Gastroesophageal sphincter (tissue), 4 donors: Measurements from ENCODE around the gene KIAA1755. TPM values are rescaled to one million over a fixed set of nuclear protein-coding genes. Genes with fewer than 3 reads are reported as not detected.
"Not testable (repeated sequence)": the region's sequence is repeated elsewhere in the genome, so short reads cannot be mapped to it uniquely, and the experiment has no call there.

ENCODE experiments used
- ATAC-seq: fragments of 150-250 bp; one replicate; pipeline ENCODE4 v1.9.1; 2016; ENCODE audit warnings: mild to moderate bottlenecking, moderate library complexity
- H3K27ac ChIP-seq, 4 donors: fragments of 200-600 bp; sonication (generic) in 3 of 4; 1 replicate in 3 of 4; 2 replicates in 1 of 4; pipeline ENCODE4 v1.5.1; 2016 to 2019
- H3K27me3 ChIP-seq: fragments of 200-600 bp; sonication (generic); one replicate; pipeline ENCODE4 v1.5.1; 2019
- H3K36me3 ChIP-seq, 2 donors: fragments of 200-600 bp; sonication (generic); one replicate each; pipeline ENCODE4 v1.5.1; 2019; ENCODE audit warnings: control low read depth in 1 of 2
- H3K4me1 ChIP-seq, 3 donors: fragments of 200-600 bp; sonication (generic); 1 replicate in 2 of 3; 2 replicates in 1 of 3; pipeline ENCODE4 v1.5.1; 2016 to 2019; ENCODE audit warnings: control low read depth in 2 of 3
- H3K4me3 ChIP-seq, 2 donors: fragments of 200-600 bp; sonication (generic); one replicate each; pipeline ENCODE4 v1.5.1; 2019; ENCODE audit warnings: mild to moderate bottlenecking in 1 of 2, moderate library complexity in 1 of 2
- H3K9me3 ChIP-seq, 3 donors: fragments of 200-600 bp; sonication (generic); one replicate each; pipeline ENCODE4 v1.5.1; 2017 to 2019; ENCODE audit warnings: control low read depth in 2 of 3
- EP300 ChIP-seq: sonication (generic); formaldehyde crosslinking; IDR thresholded peaks from one replicate; pipeline ENCODE4 v1.6.1; 2017; ENCODE audit warnings: antibody characterized with exemption, mild to moderate bottlenecking
- POLR2A ChIP-seq, 2 donors: fragments of 450-650 bp; IDR thresholded peaks; one replicate each; pipeline ENCODE4 v1.6.1; 2017; ENCODE audit warnings: antibody characterized with exemption in 2 of 2, mild to moderate bottlenecking in 2 of 2, moderate library complexity in 1 of 2
- POLR2AphosphoS5 ChIP-seq: sonication (generic); formaldehyde crosslinking; IDR thresholded peaks from one replicate; pipeline ENCODE4 v1.6.1; 2017; ENCODE audit warnings: antibody characterized with exemption
- WGBS, 2 donors: methylation state at CpG; one replicate each; pipeline ENCODE4 v1.1.5; 2018; ENCODE audit warnings: low coverage in 1 of 2; 5-methylcytosine and 5-hydroxymethylcytosine counted together
- total RNA-seq, 4 donors: library from RNA; depleted of rRNA; stranded (reverse); fragments of >200 nt; gene quantifications; one replicate each; pipeline ENCODE4 v1.1.0, GENCODE V29; 2016
- TF ChIP-seq, protein P1 (sequence below), 4 experiments: fragments of 200-600 bp in 2 of 4; fragments of 450-650 bp in 2 of 4; sonication (generic) in 1 of 4; IDR thresholded peaks; one replicate each; pipeline ENCODE4 v1.5.1; 2017 to 2019; ENCODE audit warnings: antibody characterized with exemption in 4 of 4, mild to moderate bottlenecking in 2 of 4, moderate library complexity in 2 of 4

KIAA1755 gene
- total RNA-seq, 4 donors from 2014 or later: 5.1 to 19.9 (median 11.5) TPM

DNA sequence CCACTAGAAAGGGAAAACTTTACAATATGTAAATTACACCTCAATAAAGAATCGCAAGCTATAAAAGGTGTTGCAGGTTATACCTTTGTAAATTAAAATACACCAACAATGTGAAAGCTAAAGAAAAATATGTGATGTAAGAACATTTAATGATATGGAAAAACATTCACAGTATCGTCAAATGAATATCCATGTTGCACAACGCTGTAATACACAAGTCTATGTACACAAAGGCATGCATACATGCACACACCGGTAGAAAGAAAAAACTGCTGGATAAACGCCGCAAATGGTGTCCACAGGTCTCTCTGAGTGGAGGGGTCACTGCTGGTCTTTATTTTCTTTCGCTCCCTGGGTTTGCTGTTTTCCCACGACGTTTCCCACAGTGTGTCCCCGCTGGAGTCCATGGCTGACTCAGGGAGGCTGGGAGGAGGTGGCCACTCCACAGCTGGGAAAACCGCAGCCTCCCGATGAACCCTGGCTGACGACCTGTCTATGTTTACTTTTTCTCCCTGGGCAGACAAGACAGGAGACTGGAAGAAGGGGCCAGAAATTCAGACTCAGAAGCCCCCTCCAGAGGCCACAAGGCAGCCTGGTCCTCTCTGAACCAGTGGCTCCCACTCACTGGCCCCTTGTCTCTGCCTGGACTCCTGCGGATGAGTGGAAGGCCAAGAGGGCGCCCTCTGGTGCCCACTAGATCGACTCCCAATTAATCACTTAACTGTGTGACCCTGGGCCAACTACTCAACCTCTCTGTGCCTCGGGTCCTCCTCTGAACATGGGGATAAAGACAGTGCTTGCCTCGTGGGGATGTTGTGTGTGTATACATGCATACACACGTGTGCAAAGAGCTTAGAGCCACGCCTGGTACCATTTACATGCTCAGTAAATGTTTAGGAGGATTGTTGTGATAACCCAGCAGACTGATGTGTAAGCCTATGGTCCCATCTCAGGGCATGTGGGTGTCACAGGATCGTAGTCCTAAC, 30.6 kb upstream of the KIAA1755 start:
- peak; percentile 32 for ATAC-seq
- Histone ChIP-seq H3K9me3 (no peaks in the 10 kb centered on the region), H3K4me3 (no peak overlapping the region), H3K27me3 (peaks cover 20% of the 10 kb centered on the region), H3K27ac (no peak overlapping the region), H3K4me1 (peaks cover 0 to 16% (median 0%) of the 10 kb centered on the region in 3 donors), H3K36me3 (no peaks in the 10 kb centered on the region)
- 47 to 49% methylated on average over 7 to 14 of the region's 21 CpGs for WGBS, 2 donors
- no peak for TF ChIP-seq EP300
- TF ChIP-seq, protein P1, sequence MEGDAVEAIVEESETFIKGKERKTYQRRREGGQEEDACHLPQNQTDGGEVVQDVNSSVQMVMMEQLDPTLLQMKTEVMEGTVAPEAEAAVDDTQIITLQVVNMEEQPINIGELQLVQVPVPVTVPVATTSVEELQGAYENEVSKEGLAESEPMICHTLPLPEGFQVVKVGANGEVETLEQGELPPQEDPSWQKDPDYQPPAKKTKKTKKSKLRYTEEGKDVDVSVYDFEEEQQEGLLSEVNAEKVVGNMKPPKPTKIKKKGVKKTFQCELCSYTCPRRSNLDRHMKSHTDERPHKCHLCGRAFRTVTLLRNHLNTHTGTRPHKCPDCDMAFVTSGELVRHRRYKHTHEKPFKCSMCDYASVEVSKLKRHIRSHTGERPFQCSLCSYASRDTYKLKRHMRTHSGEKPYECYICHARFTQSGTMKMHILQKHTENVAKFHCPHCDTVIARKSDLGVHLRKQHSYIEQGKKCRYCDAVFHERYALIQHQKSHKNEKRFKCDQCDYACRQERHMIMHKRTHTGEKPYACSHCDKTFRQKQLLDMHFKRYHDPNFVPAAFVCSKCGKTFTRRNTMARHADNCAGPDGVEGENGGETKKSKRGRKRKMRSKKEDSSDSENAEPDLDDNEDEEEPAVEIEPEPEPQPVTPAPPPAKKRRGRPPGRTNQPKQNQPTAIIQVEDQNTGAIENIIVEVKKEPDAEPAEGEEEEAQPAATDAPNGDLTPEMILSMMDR (IDR thresholded peaks at IDR 0.05): peak in 2 of 4 experiments; percentile 20 to 46

DNA sequence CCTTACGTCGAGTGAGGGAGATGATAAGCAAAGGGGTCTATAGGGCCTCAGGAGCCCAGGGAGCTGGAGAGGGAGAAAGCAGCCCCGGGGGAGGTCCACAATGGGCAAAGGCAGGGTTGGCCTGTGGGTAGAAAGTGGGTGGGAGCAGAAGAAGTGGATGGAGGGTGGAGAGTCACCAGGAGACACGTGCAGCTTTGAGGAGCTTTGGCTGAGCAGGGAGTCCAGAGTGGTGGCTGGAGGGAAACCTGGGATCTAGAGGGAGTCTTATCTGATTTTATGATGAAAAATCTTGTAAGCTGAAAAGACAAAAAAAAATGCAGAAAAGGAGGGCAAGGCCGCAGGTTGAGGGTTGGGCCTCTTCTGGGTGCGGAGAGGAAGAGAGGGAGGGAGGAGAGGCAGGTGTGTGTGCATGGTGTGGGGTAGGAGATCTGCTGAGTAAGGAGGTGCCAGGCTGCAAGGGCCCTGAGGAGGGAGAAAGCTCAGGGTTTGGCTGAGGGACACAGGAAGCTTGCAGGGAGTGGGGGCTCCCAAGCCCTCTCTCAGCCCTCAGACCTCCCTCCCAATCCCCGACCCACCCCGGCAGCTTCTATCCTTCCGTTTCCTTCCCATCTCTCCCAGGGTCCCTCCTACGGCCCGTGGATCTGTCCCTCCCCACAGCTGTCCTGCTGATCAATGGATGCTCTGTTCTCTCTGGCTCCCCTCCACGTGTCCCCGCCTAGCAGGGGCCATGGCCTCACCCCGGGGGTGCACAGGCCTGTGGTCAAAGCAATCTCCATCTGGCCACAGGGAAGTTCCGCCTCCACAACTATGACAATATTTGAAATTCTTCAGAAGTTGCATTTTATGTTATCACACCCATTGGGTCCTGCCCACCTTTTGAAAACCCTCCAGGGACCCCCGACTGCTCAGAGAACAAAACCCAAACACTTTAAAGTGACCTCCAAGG, 26.3 kb upstream of the KIAA1755 start:
- no peak for TF ChIP-seq POLR2AphosphoS5
- TF ChIP-seq EP300: no peak
- TF ChIP-seq POLR2A (IDR thresholded peaks at IDR 0.05): no peak
- TF ChIP-seq, protein P1 (IDR thresholded peaks at IDR 0.05): no peak
- Histone ChIP-seq H3K4me1 (peaks cover 0 to 16% (median 0%) of the 10 kb centered on the region in 3 donors), H3K27me3 (peaks cover 15% of the 10 kb centered on the region), H3K4me3 (no peak overlapping the region), H3K9me3 (peaks cover 0 to 4% (median 0%) of the 10 kb centered on the region in 3 donors), H3K27ac (peak overlapping the region in 1 of 4 donors; percentile 14), H3K36me3 (no peaks in the 10 kb centered on the region)
- ATAC-seq: peak; percentile 46
- WGBS, 2 donors: 49 to 63% methylated on average over 6 to 13 of the region's 16 CpGs

DNA sequence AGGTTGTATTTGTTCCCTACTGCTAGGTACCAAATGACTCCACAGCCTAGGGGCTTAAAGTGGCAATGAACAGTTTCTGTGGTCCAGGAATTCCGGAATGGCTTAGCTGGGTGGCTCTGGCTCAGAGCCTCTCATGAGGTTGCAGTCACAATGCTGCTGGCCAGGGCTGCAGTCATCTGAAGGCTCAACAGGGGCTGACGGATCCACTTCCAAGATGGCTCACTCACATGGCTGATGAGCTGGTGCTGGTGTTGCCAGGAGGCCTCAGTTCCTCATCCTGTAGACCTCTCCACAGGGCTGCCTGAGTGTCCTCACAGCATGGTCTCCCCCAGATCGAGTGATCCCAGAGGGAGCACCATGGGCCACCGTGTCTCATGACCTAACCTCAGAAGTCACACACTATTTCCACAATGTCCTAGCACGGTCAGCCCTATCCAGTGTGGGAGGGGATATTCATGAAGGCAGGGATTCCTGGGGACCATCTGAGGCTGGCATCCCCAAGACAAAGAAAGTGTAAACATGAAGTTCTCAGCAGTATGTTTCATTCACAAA, 24.4 kb upstream of the KIAA1755 start:
- TF ChIP-seq EP300: no peak
- no peak for TF ChIP-seq POLR2A (IDR thresholded peaks at IDR 0.05)
- no peak for TF ChIP-seq POLR2AphosphoS5
- no peaks in the 10 kb centered on the region for H3K27me3 ChIP-seq
- H3K4me1 ChIP-seq: peaks cover 0 to 18% (median 0%) of the 10 kb centered on the region in 3 donors
- 90 to 100% methylated on average over 2 of the region's 5 CpGs for WGBS, 2 donors
- no peak overlapping the region for H3K27ac ChIP-seq
- H3K9me3 ChIP-seq: peaks cover 0 to 4% (median 0%) of the 10 kb centered on the region in 3 donors
- no peaks in the 10 kb centered on the region for H3K36me3 ChIP-seq
- no peak overlapping the region for H3K4me3 ChIP-seq
- ATAC-seq: no peak

DNA sequence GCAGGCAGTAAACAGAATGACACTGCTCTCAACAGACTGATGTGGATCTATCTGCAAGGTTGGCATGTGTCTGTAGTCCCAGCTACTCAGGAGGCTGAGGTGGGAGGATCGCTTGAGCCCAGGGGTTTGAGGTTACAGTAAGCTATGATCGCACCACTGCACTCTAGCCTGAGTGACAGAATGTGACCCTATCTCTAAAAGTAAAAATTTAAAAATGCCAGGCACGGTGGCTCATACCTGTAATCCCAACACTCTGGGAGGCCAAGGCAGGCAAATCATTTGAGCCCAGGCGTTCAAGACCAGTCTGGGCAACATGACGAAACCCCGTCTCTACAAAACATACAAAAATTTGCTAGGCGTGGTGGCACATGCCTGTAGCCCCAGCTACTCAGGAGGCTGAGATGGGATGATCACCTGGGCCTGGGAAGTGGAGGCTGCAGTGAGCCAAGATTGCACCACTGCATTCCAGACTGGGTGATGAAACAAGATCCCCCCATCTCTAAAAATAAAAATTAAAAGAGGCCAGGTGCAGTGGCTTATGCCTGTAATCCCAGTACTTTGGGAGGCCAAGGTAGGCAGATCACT, 23.6 kb upstream of the KIAA1755 start:
- H3K27ac ChIP-seq, H3K27me3 ChIP-seq, H3K4me3 ChIP-seq, ATAC-seq, H3K36me3 ChIP-seq, H3K9me3 ChIP-seq: not testable (repeated sequence)
- WGBS, 2 donors: 91 to 98% methylated on average over 4 to 7 of the region's 7 CpGs
- peaks cover 0 to 24% (median 0%) of the 10 kb centered on the region in 3 donors for H3K4me1 ChIP-seq

DNA sequence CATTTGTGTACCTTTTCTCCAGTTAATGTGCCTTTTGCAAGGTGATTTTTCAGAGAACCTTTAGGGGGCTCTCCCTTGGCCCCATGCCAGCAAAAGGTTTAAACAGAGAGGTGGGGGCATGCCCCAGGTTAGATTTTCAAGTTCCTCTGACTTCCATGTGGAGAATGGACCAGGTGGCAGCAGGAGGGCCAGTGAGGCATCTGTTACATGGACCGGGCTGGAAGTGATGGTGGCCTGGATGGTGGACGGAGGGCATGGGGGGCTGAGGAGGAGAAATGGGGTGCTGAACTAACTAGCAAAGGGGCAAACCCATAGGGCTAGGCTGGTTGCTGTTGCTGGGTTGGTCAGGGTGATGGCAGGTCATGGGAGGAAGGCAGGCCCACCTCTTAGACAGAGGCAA, 22.7 kb upstream of the KIAA1755 start:
- WGBS, 2 donors: 100% methylated on average over 2 of the region's 2 CpGs; no CpG with 5 or more reads in 1 of the 2 donors
- Histone ChIP-seq H3K9me3 (peaks cover 0 to 4% (median 0%) of the 10 kb centered on the region in 3 donors), H3K27me3 (no peaks in the 10 kb centered on the region), H3K36me3 (no peaks in the 10 kb centered on the region), H3K4me1 (peaks cover 0 to 24% (median 0%) of the 10 kb centered on the region in 3 donors), H3K27ac (no peak overlapping the region), H3K4me3 (no peak overlapping the region)
- TF ChIP-seq POLR2AphosphoS5 (no peak), EP300 (no peak), POLR2A (IDR thresholded peaks at IDR 0.05) (no peak)
- TF ChIP-seq, protein P1 (IDR thresholded peaks at IDR 0.05): no peak
- no peak for ATAC-seq

DNA sequence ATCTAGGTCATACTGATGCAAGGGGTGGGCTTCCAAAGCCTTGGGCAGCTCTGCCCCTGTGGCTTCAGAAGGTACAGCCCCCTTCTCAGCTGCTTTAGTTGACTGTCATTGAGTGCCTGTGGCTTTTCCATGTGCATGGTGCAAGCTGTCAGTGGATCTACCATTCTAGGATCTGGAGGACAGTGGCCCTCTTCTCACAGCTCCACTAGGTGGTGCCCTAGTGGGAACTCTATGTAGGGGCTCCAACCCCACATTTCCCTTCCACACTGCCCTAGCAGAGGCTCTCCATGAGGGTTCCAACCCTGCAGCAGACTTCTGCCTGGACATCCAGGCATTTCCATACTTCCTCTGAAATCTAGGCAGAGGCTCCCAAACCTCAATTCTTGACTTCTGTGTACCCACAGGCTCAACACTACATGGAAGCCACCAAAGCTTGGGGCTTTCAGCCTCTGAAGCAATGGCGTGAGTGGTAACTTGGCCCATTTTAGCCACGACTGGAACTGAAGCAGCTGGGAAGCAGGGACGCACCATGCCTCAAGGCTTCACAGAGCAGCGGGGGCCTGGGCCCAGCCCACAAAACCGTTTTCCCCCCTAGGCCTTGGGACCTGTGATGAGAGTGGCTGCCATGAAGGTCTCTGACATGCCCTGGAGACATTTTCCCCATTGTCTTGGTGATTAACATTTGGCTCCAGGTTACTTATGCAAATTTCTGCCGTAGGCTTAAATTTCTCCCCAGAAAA, 20.8 kb upstream of the KIAA1755 start:
- 86 to 100% methylated on average over 1 of the region's 6 CpGs for WGBS, 2 donors
- not testable (repeated sequence) for ATAC-seq, H3K9me3 ChIP-seq, H3K4me1 ChIP-seq, H3K27ac ChIP-seq, H3K27me3 ChIP-seq, H3K4me3 ChIP-seq, H3K36me3 ChIP-seq
